ENCODE measurements around the gene RNASEL. TPM values are rescaled to one million over a fixed set of nuclear protein-coding genes. Genes with fewer than 3 reads are reported as not detected.

The RNASEL gene
- total RNA-seq, 1 donor from 2014 or later, result 5.0 TPM

- H3K27ac Mint-ChIP-seq, result no peak overlapping the region
- H3K36me3 Mint-ChIP-seq (ENCODE audit: low read depth), result peaks cover 8% of the 10 kb centered on the region
- no peak for DNase-seq (ENCODE audit: low spot score)
- intact Hi-C loops (cut with micrococcal nuclease), result loop anchor here (1.0 to 10.0 kb wide), 10 partner anchors 12 to 869 kb away; partner anchors contain the start of genes DHX9 and SMG7
- H3K27me3 Mint-ChIP-seq (ENCODE audit: insufficient read depth), result peaks cover 2% of the 10 kb centered on the region
- H3K4me1 Mint-ChIP-seq (ENCODE audit: low read depth), result peaks cover 45% of the 10 kb centered on the region
- H3K9me3 Mint-ChIP-seq, result no peaks in the 10 kb centered on the region
- H3K4me3 Mint-ChIP-seq, result no peak overlapping the region
Measured at GRCh38 chr1:182603646-182604174, 14.7 kb upstream of the RNASEL start.

DNA sequence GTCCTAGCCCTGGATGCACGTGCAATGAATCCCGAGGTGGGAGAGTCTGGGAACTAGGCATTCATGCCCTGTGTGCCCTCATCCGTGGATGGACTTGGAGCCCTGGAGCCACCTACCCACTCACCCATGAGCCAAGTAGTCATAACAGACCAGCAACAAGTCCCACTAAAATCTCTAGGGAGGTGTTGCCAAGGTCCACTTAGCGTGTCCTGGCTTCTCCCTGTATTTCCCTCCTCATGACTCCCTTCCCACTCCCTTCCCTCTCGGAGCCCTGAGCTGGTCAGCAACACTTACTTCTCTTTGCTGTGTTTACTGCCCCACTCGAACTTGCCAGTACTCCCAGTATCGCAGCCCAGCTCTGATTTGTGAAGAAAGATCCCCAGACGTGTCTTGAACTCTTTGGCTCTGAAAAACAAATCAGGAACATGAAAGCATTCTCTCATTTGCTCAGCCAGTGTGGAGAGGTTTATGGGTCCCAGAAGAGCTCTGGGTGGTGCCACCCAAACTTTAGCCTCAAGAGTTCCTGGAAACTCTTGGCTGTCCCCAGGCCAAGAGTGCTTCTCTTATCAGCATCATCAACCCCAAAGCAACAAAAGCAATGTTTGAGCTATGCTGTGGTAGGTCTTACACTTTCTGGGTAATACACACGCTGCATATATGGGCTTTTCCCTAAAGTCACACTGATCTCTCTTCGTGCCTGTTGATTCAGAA, 14.0 kb upstream of the RNASEL start:
- Mint-ChIP-seq H3K4me1 (ENCODE audit: low read depth) (peaks cover 39% of the 10 kb centered on the region), H3K4me3 (no peak overlapping the region), H3K9me3 (no peaks in the 10 kb centered on the region), H3K36me3 (ENCODE audit: low read depth) (peaks cover 8% of the 10 kb centered on the region), H3K27ac (no peak overlapping the region), H3K27me3 (ENCODE audit: insufficient read depth) (peaks cover 1% of the 10 kb centered on the region)
- intact Hi-C loops (cut with micrococcal nuclease), result loop anchor here (1.0 to 10.0 kb wide), 6 partner anchors 59 to 869 kb away; partner anchors contain the start of genes DHX9 and SMG7
- DNase-seq (ENCODE audit: low spot score), result peak; percentile 40

- H3K4me1 Mint-ChIP-seq (ENCODE audit: low read depth), result peaks cover 27% of the 10 kb centered on the region
- intact Hi-C loops (cut with micrococcal nuclease), result loop anchor here (1.0 to 10.0 kb wide), 5 partner anchors 60 to 870 kb away; partner anchors contain the start of gene SMG7
Measured at GRCh38 chr1:182601913-182602312, 12.9 kb upstream of the RNASEL start.

GRCh38 chr1:182601416-182601786, 12.3 kb upstream of the RNASEL start:
- Mint-ChIP-seq H3K9me3 (no peaks in the 10 kb centered on the region), H3K27ac (no peak overlapping the region), H3K27me3 (ENCODE audit: insufficient read depth) (no peaks in the 10 kb centered on the region), H3K36me3 (ENCODE audit: low read depth) (peaks cover 11% of the 10 kb centered on the region), H3K4me3 (no peak overlapping the region), H3K4me1 (ENCODE audit: low read depth) (peaks cover 23% of the 10 kb centered on the region)
- peak; percentile 65 for DNase-seq (ENCODE audit: low spot score)
- intact Hi-C loops (cut with micrococcal nuclease), result loop anchor here (1.0 to 10.0 kb wide), 5 partner anchors 61 to 871 kb away; partner anchors contain the start of gene SMG7

More at GRCh38 chr1:182601913-182602312, 12.9 kb upstream of the RNASEL start:
- H3K9me3 Mint-ChIP-seq, result no peaks in the 10 kb centered on the region
- peaks cover 11% of the 10 kb centered on the region for H3K36me3 Mint-ChIP-seq (ENCODE audit: low read depth)
- H3K27me3 Mint-ChIP-seq (ENCODE audit: insufficient read depth), result no peaks in the 10 kb centered on the region
- H3K4me3 Mint-ChIP-seq, result no peak overlapping the region
- H3K27ac Mint-ChIP-seq, result no peak overlapping the region
- DNase-seq (ENCODE audit: low spot score), result no peak

DNA sequence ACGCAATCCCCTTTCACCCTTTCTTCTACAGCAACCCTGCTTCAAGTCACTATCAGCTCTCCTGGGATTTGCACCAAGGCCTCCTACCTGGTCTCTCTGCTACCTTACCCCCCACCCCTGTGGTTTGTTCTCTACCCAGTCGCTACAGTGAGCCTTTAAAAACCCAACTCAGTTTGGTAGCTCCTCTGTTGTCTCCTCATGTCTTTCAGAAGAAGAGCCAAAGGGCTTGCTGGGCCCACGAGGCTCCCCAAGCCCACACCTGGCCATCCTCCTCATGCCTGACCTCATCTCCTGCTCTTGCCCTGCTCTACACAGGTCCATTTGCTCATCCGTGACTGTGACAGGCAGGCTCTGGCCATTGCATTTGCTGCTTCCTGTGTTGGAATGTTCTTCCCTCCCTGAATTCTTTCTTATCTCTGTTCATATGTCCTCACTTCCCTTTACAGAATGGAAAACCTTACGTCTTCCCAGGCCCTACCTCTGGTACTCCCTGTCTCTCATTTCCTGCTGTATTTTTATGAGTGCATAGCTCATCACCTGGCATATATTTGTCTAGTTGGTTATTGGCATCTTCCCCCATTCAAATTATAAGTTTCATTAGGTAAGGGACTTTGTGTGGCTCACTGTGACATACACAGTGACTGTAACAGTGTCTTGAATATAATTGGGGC, 11.8 kb upstream of the RNASEL start:
- no peaks in the 10 kb centered on the region for H3K27me3 Mint-ChIP-seq (ENCODE audit: insufficient read depth)
- no peaks in the 10 kb centered on the region for H3K9me3 Mint-ChIP-seq
- H3K4me1 Mint-ChIP-seq (ENCODE audit: low read depth), result peaks cover 28% of the 10 kb centered on the region
- H3K36me3 Mint-ChIP-seq (ENCODE audit: low read depth), result peaks cover 11% of the 10 kb centered on the region
- H3K4me3 Mint-ChIP-seq, result no peak overlapping the region
- intact Hi-C loops (cut with micrococcal nuclease), result loop anchor here (1.0 to 10.0 kb wide), 5 partner anchors 61 to 871 kb away; partner anchors contain the start of gene SMG7
- H3K27ac Mint-ChIP-seq, result no peak overlapping the region
- no peak for DNase-seq (ENCODE audit: low spot score)

GRCh38 chr1:182600036-182600713, 11.1 kb upstream of the RNASEL start:
- DNase-seq (ENCODE audit: low spot score), result no peak
- Mint-ChIP-seq H3K9me3 (no peaks in the 10 kb centered on the region), H3K4me3 (no peak overlapping the region), H3K4me1 (ENCODE audit: low read depth) (peaks cover 26% of the 10 kb centered on the region), H3K36me3 (ENCODE audit: low read depth) (peaks cover 11% of the 10 kb centered on the region), H3K27me3 (ENCODE audit: insufficient read depth) (no peaks in the 10 kb centered on the region), H3K27ac (peak overlapping the region; percentile 25)
- intact Hi-C loops (cut with micrococcal nuclease), result loop anchor here (5.0 to 10.0 kb wide), 4 partner anchors 62 to 872 kb away; partner anchors contain the start of gene SMG7

GRCh38 chr1:182599339-182599738, 10.3 kb upstream of the RNASEL start:
- H3K9me3 Mint-ChIP-seq, result no peaks in the 10 kb centered on the region
- H3K4me3 Mint-ChIP-seq, result no peak overlapping the region
- peaks cover 2% of the 10 kb centered on the region for H3K27me3 Mint-ChIP-seq (ENCODE audit: insufficient read depth)
- H3K27ac Mint-ChIP-seq, result no peak overlapping the region
- peaks cover 17% of the 10 kb centered on the region for H3K4me1 Mint-ChIP-seq (ENCODE audit: low read depth)
- intact Hi-C loops (cut with micrococcal nuclease), result loop anchor here (2.0 kb wide), 1 partner anchor 205 kb away; no protein-coding TSS in a partner anchor
- H3K36me3 Mint-ChIP-seq (ENCODE audit: low read depth), result peaks cover 11% of the 10 kb centered on the region
- DNase-seq (ENCODE audit: low spot score), result no peak

GRCh38 chr1:182598296-182598695, 9.2 kb upstream of the RNASEL start:
- Mint-ChIP-seq H3K27me3 (ENCODE audit: insufficient read depth) (peaks cover 2% of the 10 kb centered on the region), H3K4me3 (no peak overlapping the region), H3K27ac (no peak overlapping the region), H3K9me3 (no peaks in the 10 kb centered on the region), H3K36me3 (ENCODE audit: low read depth) (peaks cover 11% of the 10 kb centered on the region), H3K4me1 (ENCODE audit: low read depth) (peaks cover 16% of the 10 kb centered on the region)
- DNase-seq (ENCODE audit: low spot score), result no peak
- intact Hi-C loops (cut with micrococcal nuclease), result loop anchor here (2.0 kb wide), 1 partner anchor 203 kb away; no protein-coding TSS in a partner anchor

DNA sequence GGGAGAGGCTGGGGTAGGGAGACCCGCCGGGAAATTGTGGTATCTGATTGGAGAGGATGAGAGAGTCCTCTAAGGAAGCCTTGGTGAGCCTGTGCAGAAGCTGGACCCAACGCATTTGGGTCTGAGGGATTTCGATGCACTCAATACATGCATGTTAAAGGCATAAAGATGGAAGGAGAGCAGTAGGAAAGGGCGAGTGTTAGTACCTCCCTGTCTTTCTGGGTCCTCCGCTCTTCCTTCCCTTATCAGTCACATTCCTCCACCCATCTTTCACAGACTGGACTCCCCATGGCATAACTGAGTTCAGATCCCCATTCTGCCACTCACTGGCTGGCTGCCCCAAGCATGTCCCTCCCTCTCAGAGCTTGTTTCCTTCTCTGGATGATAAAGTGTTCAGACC, 7.9 kb upstream of the RNASEL start:
- intact Hi-C loops (cut with micrococcal nuclease), result no loop called here
- peaks cover 11% of the 10 kb centered on the region for H3K36me3 Mint-ChIP-seq (ENCODE audit: low read depth)
- H3K27me3 Mint-ChIP-seq (ENCODE audit: insufficient read depth), result peaks cover 2% of the 10 kb centered on the region
- DNase-seq (ENCODE audit: low spot score), result no peak
- peaks cover 16% of the 10 kb centered on the region for H3K4me1 Mint-ChIP-seq (ENCODE audit: low read depth)
- no peak overlapping the region for H3K27ac Mint-ChIP-seq
- no peak overlapping the region for H3K4me3 Mint-ChIP-seq
- no peaks in the 10 kb centered on the region for H3K9me3 Mint-ChIP-seq

- intact Hi-C loops (cut with micrococcal nuclease), result loop anchor here (1.0 to 2.0 kb wide), 3 partner anchors 149 to 511 kb away; no protein-coding TSS in a partner anchor
- H3K36me3 Mint-ChIP-seq (ENCODE audit: low read depth), result peaks cover 11% of the 10 kb centered on the region
- DNase-seq (ENCODE audit: low spot score), result peak; percentile 34
- no peaks in the 10 kb centered on the region for H3K9me3 Mint-ChIP-seq
- H3K27me3 Mint-ChIP-seq (ENCODE audit: insufficient read depth), result peaks cover 2% of the 10 kb centered on the region
- H3K4me1 Mint-ChIP-seq (ENCODE audit: low read depth), result peaks cover 16% of the 10 kb centered on the region
- no peak overlapping the region for H3K27ac Mint-ChIP-seq
- H3K4me3 Mint-ChIP-seq, result no peak overlapping the region
Measured at GRCh38 chr1:182595641-182596240, 6.7 kb upstream of the RNASEL start.

DNA sequence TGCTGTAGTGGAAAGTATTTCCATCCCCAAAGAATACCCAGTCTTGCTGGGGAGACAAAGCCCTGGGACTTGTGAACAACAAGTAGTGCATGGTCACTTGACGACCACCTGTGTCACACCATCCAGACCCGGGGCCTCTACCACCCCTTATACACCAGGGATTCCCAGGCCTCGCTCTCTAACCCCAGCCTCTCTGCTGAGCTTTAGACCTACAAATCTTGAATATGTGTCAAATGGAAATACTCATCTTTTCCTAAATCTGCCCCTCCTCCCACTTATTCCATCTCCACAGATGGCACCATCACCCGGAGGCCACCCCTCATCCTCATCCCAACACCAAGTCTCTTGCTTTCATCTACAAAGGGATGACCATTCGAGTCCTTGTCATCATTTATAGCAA, 875 bp upstream of the RNASEL start:
- Mint-ChIP-seq H3K4me3 (peak overlapping the region; percentile 98), H3K36me3 (ENCODE audit: low read depth) (peaks cover 3% of the 10 kb centered on the region), H3K27me3 (ENCODE audit: insufficient read depth) (peaks cover 2% of the 10 kb centered on the region), H3K27ac (peak overlapping the region; percentile 98), H3K4me1 (ENCODE audit: low read depth) (peaks cover 34% of the 10 kb centered on the region), H3K9me3 (no peaks in the 10 kb centered on the region)
- intact Hi-C loops (cut with micrococcal nuclease), result loop anchor here (2.0 kb wide), 1 partner anchor 199 kb away; the partner anchor contains the start of gene GLUL
- DNase-seq (ENCODE audit: low spot score), result no peak

GRCh38 chr1:182589520-182589919, 464 bp upstream of the RNASEL start:
- intact Hi-C loops (cut with micrococcal nuclease), result loop anchor here (2.0 kb wide), 1 partner anchor 199 kb away; the partner anchor contains the start of gene GLUL
- DNase-seq (ENCODE audit: low spot score), result no peak
- no peaks in the 10 kb centered on the region for H3K9me3 Mint-ChIP-seq
- H3K27ac Mint-ChIP-seq, result peak overlapping the region; percentile 98
- H3K36me3 Mint-ChIP-seq (ENCODE audit: low read depth), result peaks cover 3% of the 10 kb centered on the region
- peak overlapping the region; percentile 98 for H3K4me3 Mint-ChIP-seq
- H3K4me1 Mint-ChIP-seq (ENCODE audit: low read depth), result peaks cover 38% of the 10 kb centered on the region
- no peaks in the 10 kb centered on the region for H3K27me3 Mint-ChIP-seq (ENCODE audit: insufficient read depth)
